Inferior parietal cortex (tissue), 1 donor: ENCODE data around the gene ANXA11.
"Not testable (repeated sequence)": the region's sequence is repeated elsewhere in the genome, so short reads cannot be mapped to it uniquely, and the experiment has no call there.

Experiments
- DNase-seq: peaks from one replicate; pipeline ENCODE4 v3.0.0-alpha.2; 2016; ENCODE audit errors: extremely low spot score

ANXA11 gene

DNA sequence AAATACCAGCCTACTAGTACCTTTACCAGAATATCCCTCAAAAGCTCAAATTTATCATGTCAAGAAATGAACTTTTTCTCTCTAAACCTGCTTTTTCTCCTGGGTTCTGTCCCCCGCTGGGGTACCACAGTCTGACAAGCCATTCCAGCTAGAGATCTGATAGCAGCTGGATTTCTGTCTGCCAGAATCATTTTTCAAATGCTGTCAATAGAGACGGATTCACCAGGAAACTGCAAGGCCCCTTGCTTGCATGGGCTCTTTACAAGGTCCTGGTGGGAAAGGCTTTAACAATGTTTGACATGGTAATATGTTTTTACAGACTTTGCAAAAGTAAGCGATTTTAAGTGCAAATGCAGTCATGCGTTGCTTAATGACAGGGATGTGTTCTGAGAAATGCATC lies 4.9 kb upstream of the ANXA11 start:
- DNase-seq, result no peak

DNA sequence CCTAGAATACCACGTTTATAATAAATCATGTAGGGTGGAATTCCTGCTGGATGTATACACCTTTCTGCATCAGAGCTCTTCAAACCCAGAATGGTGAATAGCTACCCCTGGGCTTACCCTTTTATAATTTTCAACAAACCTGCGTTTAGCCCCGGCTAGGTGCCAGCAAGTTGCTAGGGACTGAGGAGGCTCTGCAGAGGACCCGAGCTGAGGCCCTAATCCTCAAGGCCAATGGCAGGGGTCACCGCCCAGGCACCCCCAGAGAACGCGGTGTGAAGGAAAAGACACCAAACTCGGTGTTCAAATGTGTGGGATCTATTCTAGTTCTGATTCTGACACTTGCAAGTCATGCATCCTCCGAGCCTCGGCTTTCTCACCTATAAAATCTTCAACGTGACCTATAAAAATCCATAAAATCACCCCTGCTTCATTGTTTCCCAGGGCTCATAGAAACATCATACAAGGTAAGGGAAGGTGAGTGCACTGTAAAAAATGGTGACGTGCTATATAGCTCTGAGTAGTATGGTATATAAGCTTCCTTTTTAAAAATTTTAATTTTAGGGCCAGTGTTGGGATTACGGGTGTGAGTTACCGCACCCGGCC lies 2.5 kb upstream of the ANXA11 start:
- no peak for DNase-seq

DNA sequence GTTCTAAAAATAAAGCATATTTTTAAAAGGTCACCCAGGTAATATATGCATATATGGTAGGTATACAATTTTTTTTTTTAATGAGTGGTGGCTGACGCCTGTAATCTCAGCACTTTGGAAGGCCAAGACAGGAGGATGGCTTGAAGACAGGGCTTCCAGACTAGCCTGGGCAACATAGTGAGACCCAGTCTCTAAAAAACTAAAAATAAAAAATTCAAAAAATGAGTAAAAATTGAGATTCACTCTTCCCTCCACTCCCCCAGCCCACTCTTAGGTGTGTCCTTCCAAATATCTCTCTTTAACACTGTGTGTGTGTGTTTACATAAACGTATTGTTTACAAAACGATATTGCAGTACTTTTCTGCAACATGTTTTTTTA lies 929 bp upstream of the ANXA11 start:
- DNase-seq, result no peak

DNA sequence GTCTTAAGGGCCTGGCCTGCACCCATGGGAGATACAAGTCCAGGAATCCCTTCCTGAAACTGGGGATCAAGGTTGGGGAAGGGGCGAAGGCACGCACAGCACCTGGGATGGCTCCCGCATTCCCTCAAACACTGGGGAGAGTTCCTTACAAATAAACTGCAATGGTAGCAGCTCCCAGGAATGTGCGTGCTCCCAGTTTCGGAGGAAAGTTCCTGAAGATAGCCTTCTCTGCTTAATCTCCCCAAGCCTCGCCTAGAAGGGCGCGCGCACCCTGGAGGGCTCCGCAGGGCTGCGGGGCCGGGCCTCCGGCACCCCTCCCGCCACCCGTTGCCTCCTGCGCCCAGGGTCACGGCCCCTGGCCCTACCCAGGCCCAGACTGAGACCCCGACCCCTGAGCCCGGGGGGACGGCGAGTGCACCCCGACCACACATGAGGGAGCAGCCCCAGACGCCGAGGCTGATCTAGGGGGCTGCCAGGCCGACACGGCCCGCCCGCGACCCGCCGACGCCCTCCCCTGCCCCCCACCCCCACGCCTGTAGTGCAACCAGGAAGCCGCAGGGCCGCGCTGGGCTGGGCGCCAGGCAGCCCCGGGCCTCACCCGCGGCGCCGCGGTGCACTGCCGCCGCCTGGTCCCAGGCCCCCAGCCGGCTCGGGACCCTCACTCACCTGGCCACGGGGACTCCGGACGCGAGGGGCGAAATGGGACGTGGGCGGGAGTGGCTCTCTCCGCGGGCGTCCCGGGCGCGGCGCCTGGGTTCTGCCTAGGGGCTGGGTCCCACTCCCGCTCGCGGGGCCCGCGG lies 460 bp downstream of the ANXA11 start:
- no peak for DNase-seq

DNA sequence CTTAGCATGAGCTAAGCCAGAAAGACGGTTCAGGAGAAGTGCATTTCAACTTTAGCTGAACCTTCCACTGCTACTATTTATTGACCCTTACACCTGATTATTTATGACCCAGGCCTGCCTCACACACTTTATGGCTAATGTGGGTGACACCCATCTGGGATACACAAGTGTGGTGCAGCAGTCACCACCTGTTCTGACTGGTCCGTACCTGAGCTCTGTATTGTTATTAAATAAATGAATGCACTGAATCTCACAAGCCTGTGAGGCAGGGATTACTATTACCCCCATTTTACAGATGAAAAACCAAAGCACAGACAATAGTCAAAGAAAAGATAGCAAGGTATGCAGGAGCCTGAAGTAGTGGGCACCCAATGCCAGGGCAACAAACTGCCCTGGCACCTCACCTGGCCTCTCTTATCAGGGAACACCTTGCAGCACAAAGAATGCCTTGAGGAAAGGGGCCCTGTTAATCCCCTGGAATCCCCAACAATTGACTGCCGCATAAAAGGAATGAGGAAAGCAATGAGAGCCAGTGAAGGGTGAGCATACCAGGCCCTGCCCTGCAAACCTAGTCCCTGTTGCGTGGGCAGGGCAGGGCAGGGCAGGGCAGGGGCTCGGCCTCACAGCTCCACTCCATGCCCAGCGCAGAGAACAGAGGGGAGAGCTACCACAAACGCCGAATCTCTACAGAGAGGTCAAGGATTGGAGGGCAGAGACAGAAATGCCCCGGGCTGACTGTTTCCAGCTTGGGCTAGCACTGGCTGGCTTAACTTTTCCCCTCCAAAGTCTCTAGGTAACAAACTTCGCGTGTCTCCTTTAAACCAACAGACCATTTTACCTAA lies 1.3 kb downstream of the ANXA11 start:
- no peak for DNase-seq

DNA sequence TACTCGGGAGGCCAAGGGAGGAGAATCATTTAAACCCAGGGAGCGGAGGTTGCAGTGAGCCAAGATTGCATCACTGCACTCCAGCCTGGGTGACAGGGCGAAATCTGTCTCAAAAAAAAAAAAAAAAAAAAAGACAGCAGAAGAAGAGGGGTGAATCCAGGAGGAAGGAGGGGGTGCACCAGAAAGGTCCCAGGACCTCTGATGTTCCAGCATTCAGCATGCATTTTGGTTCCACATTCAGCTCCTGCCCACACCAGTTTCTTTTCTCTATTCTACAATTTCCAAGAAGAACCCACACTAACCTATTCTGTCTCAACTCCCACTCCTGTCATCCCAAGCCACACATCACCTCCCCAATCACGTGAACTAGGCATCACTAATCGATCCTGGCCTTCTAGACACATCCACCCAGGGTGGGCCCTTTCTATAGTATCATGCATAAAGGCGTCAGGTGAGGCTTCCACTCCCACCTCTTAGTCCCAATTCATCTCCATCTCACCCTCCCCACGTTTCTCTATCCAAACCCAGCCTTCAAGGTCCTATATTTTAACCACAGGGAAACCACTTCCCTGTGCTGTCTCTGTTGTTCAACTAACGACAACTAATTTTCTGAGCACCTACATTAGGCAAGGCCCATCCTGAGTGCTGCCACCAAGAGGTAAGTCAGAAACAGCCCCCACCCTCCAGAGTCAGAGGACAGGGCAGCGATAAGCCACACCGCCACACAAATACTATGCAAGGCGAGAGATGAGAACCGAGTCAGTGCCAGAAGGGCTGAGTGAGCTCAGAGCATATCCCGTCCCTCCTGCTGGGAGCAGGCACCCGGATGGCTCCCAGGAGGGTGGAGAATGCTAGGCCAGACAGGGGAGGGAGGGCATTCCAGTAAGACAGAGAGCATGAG lies 2.2 kb downstream of the ANXA11 start:
- peak; percentile 55 for DNase-seq

DNA sequence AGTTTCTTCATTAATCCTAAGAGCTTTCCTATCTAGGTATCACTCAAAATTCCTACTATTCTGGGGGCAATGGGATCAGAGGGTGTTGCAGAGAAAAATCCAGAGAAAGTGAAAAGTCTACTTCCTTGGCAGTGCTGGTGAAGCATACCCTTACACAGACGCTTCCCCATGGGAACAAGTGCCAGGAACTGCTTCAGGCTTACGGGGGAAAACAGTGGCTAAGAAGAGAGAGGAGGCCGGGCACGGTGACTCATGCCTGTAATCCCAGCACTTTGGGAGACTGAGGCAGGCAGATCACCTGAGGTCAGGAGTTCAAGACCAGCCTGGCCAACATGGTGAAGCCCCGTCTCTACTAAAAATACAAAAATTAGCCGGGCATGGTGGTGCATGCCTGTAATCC lies 2.8 kb downstream of the ANXA11 start:
- DNase-seq, result not testable (repeated sequence)

DNA sequence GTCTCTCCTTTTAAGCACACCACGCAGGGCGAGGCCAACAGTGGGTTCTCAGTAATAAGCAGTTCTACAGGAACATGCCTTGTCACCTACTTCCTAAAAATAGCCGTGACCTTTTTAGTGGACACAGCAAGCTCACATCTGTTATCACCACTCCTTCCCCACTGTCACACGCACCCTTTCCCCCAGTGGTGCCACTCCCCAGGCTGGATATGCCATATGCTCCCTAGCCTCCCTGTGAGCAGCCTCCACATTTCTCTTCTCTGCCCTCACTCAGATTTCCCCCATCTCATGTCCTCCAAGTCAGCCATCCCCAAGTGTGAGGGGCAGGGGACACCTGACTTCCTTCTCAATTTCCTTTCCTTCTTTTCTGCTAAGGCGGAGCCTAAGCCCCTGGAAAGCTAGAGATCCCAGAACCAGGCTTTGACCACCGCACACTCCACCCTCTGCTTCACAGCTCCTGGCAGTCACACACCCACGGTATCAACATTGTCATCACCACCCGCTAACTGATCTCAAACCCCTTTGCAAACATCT lies 3.7 kb downstream of the ANXA11 start:
- no peak for DNase-seq

DNA sequence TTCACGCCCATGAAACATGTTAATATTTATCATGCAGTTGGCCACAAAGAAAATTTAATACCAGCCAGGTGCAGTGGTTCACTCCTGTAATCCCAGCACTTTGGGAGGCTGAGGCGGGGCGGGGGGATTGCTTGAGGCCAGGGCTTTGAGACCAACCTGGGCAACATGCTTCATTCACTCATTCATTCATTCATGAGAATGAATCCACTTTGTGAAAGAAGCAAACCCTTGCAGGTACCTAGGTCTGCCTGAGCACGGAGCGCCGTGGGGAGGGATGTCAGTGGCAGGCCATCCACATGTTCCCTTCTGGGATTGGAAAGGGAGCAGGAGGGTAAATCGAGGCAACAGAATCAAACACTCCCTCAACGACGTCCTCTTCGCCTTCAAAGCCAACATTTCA lies 4.7 kb downstream of the ANXA11 start:
- no peak for DNase-seq

DNA sequence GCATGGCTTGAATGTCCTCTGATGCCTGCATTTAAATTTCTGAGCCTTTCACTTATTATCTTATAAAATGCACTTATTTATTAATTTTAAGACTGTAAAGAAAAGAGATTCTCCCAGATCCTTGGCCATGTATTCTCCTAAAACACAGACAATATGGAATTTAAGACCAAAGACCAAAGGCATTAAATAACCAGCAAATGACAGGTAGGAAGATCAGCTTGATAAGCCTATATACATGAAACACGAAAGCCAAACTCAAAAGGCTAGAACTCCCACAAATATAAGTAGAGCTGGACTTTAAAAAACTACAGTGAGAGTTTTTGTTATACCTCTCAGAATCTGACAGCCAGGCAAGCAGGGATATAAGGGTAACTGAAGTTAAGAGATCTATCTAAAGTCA lies 5.1 kb downstream of the ANXA11 start:
- DNase-seq, result no peak

DNA sequence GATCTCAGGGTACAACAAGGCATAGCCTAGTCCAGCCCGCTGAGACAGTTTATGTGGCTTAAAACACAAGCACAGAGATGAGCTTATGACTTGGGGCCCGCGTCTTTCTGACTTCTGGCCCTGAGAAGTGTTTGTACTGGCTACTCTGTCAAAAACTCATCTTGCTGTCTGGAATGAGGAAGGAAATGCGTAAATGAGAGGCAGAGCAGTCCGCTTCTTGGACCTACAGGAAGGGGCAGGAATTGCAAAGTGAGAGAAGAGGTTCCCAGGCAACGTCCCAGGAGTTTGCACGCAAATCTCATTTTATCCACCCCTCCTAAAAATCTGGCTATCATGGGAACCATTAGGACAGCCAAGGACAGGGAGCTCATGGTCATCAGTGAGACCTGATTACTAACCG lies 5.5 kb downstream of the ANXA11 start:
- no peak for DNase-seq

DNA sequence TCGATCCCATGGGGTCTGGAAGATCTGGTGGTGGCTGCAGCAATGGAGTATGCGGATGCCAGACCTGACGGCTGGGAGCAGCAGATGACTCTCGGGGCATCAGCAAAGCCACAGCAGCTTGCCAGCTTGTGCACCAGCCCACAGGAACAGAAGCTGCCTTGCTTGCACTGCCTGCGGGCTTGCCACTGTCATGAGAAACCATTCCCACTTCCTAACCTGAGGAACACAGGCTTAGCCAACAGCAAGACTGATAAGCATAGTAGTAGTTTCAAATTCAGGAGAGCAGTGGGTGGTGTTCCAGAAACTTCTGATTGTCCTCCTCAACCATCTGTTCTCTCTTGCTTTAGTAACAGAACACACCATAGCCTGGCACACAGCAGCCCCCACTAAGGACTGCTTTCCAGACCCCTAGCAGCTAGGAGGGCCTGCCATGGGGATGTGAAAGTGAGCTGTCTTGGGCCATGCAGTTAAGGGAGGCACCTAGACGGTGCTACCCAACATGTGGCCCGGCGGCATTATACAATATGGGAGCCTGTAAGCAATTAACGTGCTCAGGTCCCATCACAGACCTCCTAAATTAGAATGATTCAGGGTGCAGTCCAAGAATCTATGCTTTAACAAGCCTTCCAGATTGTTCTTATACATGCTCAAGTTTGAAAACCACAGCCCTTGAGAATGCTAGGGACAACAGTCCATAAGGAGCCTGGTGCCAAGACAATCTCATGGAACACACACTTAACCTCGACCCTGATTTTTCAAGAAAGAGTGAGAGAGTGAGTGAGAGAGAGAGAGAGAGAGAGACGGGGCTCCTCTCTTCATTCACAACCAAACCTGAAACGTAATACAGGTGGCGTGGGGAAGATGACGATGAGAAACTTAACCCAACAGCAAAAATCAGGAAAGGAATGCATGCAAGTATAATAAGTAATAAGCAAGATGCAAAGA lies 7.1 kb downstream of the ANXA11 start:
- peak; percentile 57 for DNase-seq

DNA sequence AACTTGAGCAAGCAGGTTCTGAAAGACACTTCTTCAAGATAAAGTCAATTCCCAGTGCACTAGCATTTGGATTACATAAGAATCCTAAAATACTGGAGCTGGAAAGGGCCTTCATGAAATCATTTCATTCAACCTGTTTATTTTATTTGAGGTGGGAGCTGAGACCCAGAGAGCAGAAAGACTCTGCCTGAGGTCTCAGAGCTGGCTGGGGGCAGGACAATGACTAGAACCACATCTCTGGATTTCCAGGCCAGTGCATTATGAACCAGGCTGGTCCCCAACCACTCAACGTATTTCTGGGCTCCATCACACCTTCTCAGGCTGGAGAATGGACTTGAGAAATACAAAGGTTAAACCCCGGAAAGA lies 8.4 kb downstream of the ANXA11 start:
- DNase-seq, result no peak

DNA sequence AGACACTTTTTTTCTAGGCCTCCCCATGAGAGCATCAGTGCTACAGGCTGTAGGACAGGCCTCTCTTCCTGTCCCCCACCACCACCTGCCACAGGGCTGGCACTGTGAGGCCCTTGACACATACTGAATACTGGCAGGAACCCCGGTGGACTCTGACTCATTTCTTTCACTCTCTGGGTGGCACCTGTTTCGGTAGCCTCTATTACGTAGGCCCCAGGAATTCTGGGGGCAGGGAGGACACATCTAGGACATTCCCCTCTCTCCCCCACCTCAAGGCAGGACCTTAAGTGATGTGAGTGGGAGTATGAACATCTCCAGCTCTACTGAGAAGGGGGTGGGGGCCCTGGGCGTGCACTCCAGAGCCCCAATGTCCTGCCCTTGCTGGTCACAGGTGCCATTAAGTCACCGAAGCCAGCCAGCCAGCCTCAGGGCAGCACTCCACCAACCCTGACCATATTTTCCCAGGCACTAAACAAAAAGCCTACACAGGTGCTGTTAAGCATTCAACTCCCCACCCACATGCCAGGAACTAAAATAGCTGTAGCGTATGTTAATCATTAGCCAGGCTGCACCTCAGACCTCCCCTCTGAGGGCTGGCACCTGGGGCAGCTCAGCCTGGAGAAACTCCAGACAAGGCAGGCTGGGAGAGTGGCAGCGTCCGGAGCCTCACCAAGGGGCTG lies 8.9 kb downstream of the ANXA11 start:
- DNase-seq, result no peak

DNA sequence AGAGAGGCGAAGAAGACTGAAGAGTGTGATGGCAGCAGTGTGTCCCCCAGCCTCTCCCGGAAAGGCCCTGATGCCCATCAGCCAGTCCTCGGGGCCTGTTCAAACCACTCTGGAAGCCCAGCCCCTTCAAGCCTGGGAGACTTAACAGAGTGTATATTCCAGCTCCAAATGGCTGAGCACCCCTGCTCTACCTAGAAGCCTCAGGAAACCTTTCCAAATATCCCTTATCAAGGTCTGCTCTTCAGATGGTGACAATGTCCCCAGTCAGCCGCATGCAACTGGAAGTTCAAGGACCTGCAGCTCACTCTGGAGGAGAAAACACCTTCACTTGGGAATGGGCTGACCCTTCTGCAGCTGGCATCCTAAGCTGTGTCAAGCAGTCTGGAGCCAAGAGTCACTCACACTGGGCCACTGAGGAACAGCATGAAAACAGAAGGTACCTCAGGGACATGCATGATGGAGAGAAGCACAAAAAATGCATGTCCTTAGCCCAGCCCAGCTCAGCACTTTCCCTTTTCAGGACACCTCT lies 10.2 kb downstream of the ANXA11 start:
- DNase-seq, result no peak

DNA sequence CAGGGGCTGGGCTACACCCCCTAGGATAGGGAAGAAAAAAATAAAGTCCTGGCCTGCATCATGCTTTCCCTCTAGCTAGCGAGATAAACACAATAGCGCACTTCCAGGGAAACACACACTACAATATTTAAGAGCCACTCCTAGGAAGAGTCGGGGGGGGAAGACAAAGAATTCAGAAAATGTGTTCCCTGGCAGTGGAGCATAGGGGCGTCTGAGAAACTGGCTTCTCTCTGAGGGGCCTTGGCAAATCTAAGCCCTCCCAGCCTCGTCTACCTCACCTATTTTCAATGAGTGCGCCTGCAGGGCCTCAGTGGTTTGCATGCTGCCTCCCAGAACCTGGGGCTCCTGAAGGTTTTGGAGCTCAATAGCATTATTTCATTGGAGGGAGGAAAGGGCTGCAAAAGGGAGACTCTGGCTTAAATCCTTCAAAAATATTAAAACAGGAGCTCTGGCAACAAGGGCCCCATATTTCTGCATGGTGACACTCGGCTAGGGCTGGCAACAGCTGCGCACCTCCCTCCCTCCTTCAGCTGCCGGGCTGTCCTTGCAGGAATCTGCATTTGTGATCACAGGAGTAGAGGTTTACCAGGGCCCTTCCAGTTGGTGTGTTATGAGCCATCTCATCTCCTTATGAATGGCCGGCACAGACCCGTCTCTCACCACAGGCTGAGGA lies 10.8 kb downstream of the ANXA11 start:
- DNase-seq, result no peak

DNA sequence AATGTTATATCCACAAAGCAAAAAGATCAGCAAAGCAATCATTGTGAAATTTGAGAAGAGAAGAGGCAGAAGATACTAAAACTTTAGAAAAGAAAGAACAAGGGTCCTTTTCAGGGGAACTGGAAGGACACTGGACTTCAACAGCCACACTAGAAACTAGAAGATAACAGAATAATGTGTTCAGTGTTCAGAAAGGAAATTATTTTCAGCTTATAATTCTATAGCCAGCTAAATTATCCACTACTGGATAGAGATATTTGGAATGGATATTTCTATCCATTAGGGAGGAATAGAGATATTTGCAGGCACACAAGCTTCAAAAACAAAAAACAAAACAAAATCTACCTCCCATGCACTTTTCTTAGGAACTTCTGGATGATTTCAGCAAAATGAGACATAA lies 12.8 kb downstream of the ANXA11 start:
- DNase-seq, result no peak

DNA sequence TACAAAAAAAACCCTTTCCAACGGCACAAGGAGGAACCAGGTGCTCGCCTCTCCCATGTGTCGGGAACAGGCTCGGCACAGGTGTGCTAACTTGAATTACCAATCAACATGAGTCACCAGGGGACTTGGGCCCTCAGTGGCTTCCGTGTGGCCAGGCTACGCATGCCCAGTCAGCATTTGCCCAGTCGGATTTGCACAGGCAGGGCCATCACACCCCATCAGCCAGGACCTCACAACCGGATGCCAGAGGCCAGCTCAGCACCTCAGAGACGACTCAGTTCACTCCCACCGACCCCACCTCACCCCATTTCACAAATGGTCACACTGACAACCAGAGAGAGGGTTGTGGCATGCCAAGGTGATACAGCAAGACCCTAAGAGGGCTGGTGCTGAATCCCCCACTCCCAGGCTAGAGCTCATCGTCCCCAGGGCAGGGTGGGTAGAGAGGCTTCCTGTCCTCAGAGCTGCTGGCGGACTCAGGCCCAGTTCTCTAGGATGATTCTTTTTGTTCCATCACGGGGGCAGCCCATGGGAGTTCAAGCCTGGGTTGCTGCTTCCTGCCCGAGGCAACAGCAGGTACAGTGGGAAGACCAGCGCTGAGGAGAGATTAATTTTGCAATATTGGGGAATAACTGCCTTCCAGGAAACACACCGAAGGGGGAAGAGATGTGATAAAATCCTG lies 13.6 kb downstream of the ANXA11 start:
- no peak for DNase-seq
